Left lobe of liver (tissue), 2 donors: ENCODE results near the gene EFHC1. TPM values are rescaled to one million over a fixed set of nuclear protein-coding genes. Genes with fewer than 3 reads are reported as not detected.

ENCODE experiments used
- ATAC-seq: fragments of 200-7000 bp; cut with Tn5 transposase; one replicate; pipeline ENCODE4 v1.9.1; 2020; ENCODE audit warnings: mild to moderate bottlenecking, moderate library complexity
- DNase-seq: peaks from one replicate; pipeline ENCODE4 v3.0.0-alpha.2; 2020; ENCODE audit warnings: low spot score
- total RNA-seq: library from RNA; stranded (reverse); gene quantifications from one replicate; pipeline ENCODE4 v1.2.1, GENCODE V29; 2021
- donor health status: DM: no; HTN: no; CAD: no; lungs with moderate emphysema.
- donor health status: DM: no; HTN: yes; CAD: no.

EFHC1 gene
- total RNA-seq, 1 donor from 2014 or later, result 3.9 TPM

- DNase-seq, result no peak
- ATAC-seq, result no peak
These were observed 24.2 kb upstream of the EFHC1 start for GRCh38 chr6:52395969-52396368.

GRCh38 chr6:52399511-52400312, 20.4 kb upstream of the EFHC1 start:
- ATAC-seq (peak; percentile 98), DNase-seq (no peak)

GRCh38 chr6:52400313-52401041, 19.7 kb upstream of the EFHC1 start:
- no peak for DNase-seq
- no peak for ATAC-seq

- DNase-seq, result no peak
- ATAC-seq, result no peak
These were observed 17.1 kb upstream of the EFHC1 start for GRCh38 chr6:52403086-52403485.

GRCh38 chr6:52403627-52404026, 16.5 kb upstream of the EFHC1 start:
- ATAC-seq, result no peak
- no peak for DNase-seq

GRCh38 chr6:52405243-52405642, 14.9 kb upstream of the EFHC1 start:
- no peak for ATAC-seq
- no peak for DNase-seq

- ATAC-seq (peak; percentile 92), DNase-seq (no peak)
These were observed 12.7 kb upstream of the EFHC1 start for GRCh38 chr6:52407467-52407866.

- DNase-seq (no peak), ATAC-seq (no peak)
These were observed 10.6 kb upstream of the EFHC1 start for GRCh38 chr6:52409499-52409898.

GRCh38 chr6:52410979-52411378, 9.2 kb upstream of the EFHC1 start:
- ATAC-seq (no peak), DNase-seq (no peak)

GRCh38 chr6:52411911-52412310, 8.2 kb upstream of the EFHC1 start:
- no peak for DNase-seq

GRCh38 chr6:52415333-52415732, 4.8 kb upstream of the EFHC1 start:
- ATAC-seq, result no peak
- DNase-seq, result no peak

More at GRCh38 chr6:52411911-52412310, 8.2 kb upstream of the EFHC1 start:
- ATAC-seq, result no peak

- ATAC-seq, result no peak
- DNase-seq, result no peak
These were observed 4.1 kb upstream of the EFHC1 start for GRCh38 chr6:52415917-52416628.

- DNase-seq, result no peak
- peak; percentile 54 for ATAC-seq
These were observed 3.5 kb upstream of the EFHC1 start for GRCh38 chr6:52416629-52417151.

GRCh38 chr6:52417675-52418111, 2.4 kb upstream of the EFHC1 start:
- no peak for ATAC-seq
- no peak for DNase-seq

GRCh38 chr6:52418606-52419005, 1.5 kb upstream of the EFHC1 start:
- DNase-seq, result no peak
- no peak for ATAC-seq

- DNase-seq, result no peak
- peak; percentile 3 for ATAC-seq
These were observed 671 bp downstream of the EFHC1 start for GRCh38 chr6:52420668-52421358.

- ATAC-seq, result no peak
- DNase-seq, result no peak
These were observed 2.0 kb downstream of the EFHC1 start for GRCh38 chr6:52422156-52422555.

GRCh38 chr6:52423448-52423847, 3.3 kb downstream of the EFHC1 start:
- ATAC-seq, result no peak

GRCh38 chr6:52423971-52424381, 3.8 kb downstream of the EFHC1 start:
- DNase-seq (no peak), ATAC-seq (no peak)

More at GRCh38 chr6:52423448-52423847, 3.3 kb downstream of the EFHC1 start:
- DNase-seq, result no peak

GRCh38 chr6:52424513-52424912, 4.4 kb downstream of the EFHC1 start:
- ATAC-seq (no peak), DNase-seq (no peak)

- DNase-seq, result no peak
- ATAC-seq, result peak; percentile 84
These were observed 6.5 kb downstream of the EFHC1 start for GRCh38 chr6:52426667-52427066.
